Nucleus accumbens (tissue), 56 donors: ENCODE data around the gene CLDN22.
A peak's percentile ranks its signal among the peaks of the same experiment; 100 is the strongest.

ENCODE experiments used
- DNase-seq, 56 donors: peaks; one replicate each; lab custom pipeline; 2025; lab: John Stamatoyannopoulos, UW

The CLDN22 gene

DNA sequence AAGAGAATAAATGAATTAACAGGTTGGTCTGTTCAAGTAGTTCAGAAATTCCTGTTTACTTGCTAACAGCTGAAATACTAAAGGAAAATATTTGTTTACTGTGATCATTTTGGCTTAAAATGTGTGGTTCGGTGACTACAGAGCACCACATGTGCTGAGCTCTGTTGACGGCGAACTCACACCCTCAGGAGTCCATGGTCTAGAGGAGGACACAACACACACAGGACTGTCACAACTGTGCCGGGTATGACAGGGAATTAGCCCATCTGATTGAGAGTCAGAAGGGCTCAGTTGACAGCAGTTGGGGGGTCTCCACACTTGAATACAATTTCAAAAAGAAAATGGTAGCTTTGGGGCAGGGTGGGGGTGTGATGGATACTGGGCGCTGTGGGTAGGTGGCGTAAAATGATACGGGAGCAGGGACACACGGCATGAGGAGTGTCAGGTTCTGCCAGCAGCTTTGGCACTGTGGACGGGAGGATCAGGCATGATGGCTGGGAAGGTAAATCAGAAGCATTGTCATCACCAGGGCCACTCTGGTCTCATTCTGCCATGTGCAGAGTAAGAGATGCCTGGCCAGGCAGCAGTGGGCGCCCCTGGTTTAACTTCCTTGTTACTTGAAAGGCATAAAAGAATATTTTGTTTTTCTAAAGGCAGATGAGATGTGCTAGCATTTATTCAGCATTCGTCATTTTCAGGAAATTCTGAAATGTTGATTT is 33.3 kb downstream of the CLDN22 start:
- DNase-seq: no peak

GRCh38 chr4:183285886-183286285 is 34.2 kb downstream of the CLDN22 start:
- DNase-seq: no peak

DNA sequence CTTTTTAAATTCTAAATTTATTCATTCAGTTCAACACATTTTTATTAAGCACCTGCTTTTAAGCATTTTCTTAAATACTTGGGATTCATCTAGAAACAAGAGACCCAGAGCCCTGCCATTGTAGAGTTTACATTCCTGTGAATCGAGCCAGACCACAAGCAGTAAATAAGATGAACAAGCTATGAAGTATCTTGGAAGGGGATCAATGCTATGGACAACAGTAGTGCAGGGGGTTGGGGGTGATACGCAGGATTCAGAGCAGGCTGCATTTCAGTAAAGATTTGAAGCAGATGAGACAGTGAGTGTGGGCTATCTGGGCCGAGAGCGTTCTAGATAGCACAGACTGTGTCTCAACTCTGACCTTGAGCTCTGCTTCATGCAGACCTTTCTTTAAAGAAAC is 35.1 kb downstream of the CLDN22 start:
- no peak for DNase-seq

- no peak for DNase-seq
Observed at GRCh38 chr4:183284258-183284785, 35.8 kb downstream of the CLDN22 start.

GRCh38 chr4:183276106-183276505 is 44.0 kb downstream of the CLDN22 start:
- DNase-seq: no peak

GRCh38 chr4:183272384-183272783 is 47.7 kb downstream of the CLDN22 start:
- no peak for DNase-seq

DNA sequence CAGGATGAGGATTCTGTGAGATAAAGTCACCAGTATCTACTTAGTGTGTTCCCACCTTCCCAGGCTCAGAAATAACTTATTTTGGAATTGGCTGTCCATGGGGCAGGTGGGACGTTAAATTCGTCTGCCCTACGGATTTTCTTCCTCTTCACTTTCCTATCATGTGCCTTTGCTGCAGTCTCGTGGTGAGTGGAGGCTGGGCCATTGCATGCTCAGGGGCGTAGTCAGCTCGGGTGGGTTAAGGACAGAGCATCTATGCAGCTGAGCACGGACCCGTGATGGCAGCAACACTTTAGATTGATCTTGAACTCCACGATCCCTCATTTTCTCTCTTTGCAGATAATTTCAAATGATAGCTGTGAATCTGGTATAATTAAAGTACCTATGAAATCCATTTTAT is 51.5 kb downstream of the CLDN22 start:
- DNase-seq: peak in 16 of 56 donors; percentile 4 to 43 (median 18)
